Left hindlimb (tissue), 1 donor: Measurements from ENCODE around the gene TRIM71.
A peak's percentile ranks its signal among the peaks of the same experiment; 100 is the strongest.
"Not testable (repeated sequence)": the region's sequence is repeated elsewhere in the genome, so short reads cannot be mapped to it uniquely, and the experiment has no call there.

Source experiments
- DNase-seq: peaks from one replicate; pipeline ENCODE4 v3.0.0-alpha.2; 2018

Gene TRIM71

GRCh38 chr3:32817558-32818228 lies at the start of gene TRIM71:
Gene TRIM71, plus strand, starts transcription at chr3:32817997. Its CDS starts 84 bp downstream, at chr3:32818081.
- DNase-seq: peak; percentile 44

- DNase-seq: no peak
Measured at GRCh38 chr3:32778389-32778788, 39.4 kb upstream of the TRIM71 start.

GRCh38 chr3:32780071-32780734 lies 37.6 kb upstream of the TRIM71 start:
- no peak for DNase-seq

GRCh38 chr3:32780735-32781210 lies 37.0 kb upstream of the TRIM71 start:
- peak; percentile 52 for DNase-seq

GRCh38 chr3:32781211-32781968 lies 36.4 kb upstream of the TRIM71 start:
- DNase-seq: peak; percentile 85

GRCh38 chr3:32781969-32782270 lies 35.9 kb upstream of the TRIM71 start:
- not testable (repeated sequence) for DNase-seq

- DNase-seq: no peak
Measured at GRCh38 chr3:32782407-32782806, 35.4 kb upstream of the TRIM71 start.

GRCh38 chr3:32791833-32792232 lies 26.0 kb upstream of the TRIM71 start:
- DNase-seq: no peak

GRCh38 chr3:32794487-32795308 lies 23.1 kb upstream of the TRIM71 start:
- DNase-seq: no peak

GRCh38 chr3:32796384-32796950 lies 21.3 kb upstream of the TRIM71 start:
- not testable (repeated sequence) for DNase-seq

- no peak for DNase-seq
Measured at GRCh38 chr3:32797776-32798175, 20.0 kb upstream of the TRIM71 start.

GRCh38 chr3:32801440-32801839 lies 16.4 kb upstream of the TRIM71 start:
- DNase-seq: not testable (repeated sequence)

- DNase-seq: no peak
Measured at GRCh38 chr3:32813180-32813579, 4.6 kb upstream of the TRIM71 start.

GRCh38 chr3:32814361-32814760 lies 3.4 kb upstream of the TRIM71 start:
- DNase-seq: no peak

GRCh38 chr3:32815841-32816438 lies 1.9 kb upstream of the TRIM71 start:
- no peak for DNase-seq

GRCh38 chr3:32816439-32817256 lies 1.1 kb upstream of the TRIM71 start:
- peak; percentile 56 for DNase-seq

- DNase-seq: peak; percentile 44
Measured at GRCh38 chr3:32817257-32817557, 590 bp upstream of the TRIM71 start.

- peak; percentile 41 for DNase-seq
Measured at GRCh38 chr3:32818229-32818969, 602 bp downstream of the TRIM71 start.

GRCh38 chr3:32818970-32819511 lies 1.2 kb downstream of the TRIM71 start:
- no peak for DNase-seq
